Endothelial cell of umbilical vein (primary cell): Measurements from ENCODE around the gene FRMD4A. TPM values are rescaled to one million over a fixed set of nuclear protein-coding genes. Genes with fewer than 3 reads are reported as not detected.

Experiments
- BruUV-seq: library from RNA; stranded (reverse); fragments of 400-500 nt; replicated peaks from 2 replicates; lab custom pipeline; 2021; lab: Mats Ljungman, UMichigan
- CTCF ChIA-PET: fragments of 300-600, 350-600 bp; sonication (Branson Sonifier 250); formaldehyde crosslinking; loops from one replicate; lab custom pipeline; 2021; ENCODE audit warnings: antibody characterized with exemption, inconsistent platforms; lab: Charles Lee
- POLR2A ChIA-PET: fragments of 300-600, 350-600 bp; sonication (Branson Sonifier 250); formaldehyde crosslinking; loops from one replicate; lab custom pipeline; 2021; ENCODE audit warnings: antibody characterized with exemption, inconsistent platforms; lab: Charles Lee
- DNase-seq: peaks from one replicate; pipeline ENCODE4 v3.0.0-alpha.2; 2011; ENCODE audit warnings: low read depth, low spot score
- FAIRE-seq: peaks from 2 replicates; lab custom pipeline; 2011; peaks lifted over from hg19 to GRCh38; lab: Jason Lieb, UNC
- H2AFZ ChIP-seq: 2 replicates; pipeline ENCODE4 v1.6.0; 2012; ENCODE audit warnings: low read depth, low read length, control low read depth, inconsistent platforms
- H3K27ac ChIP-seq: 2 replicates; pipeline ENCODE4 v1.5.1; 2011; ENCODE audit warnings: low read depth, mild to moderate bottlenecking, control low read depth, low read length, moderate library complexity; ENCODE audit not compliant: insufficient read depth
- H3K27me3 ChIP-seq, 2 experiments: 2 replicates each; pipeline versions ENCODE4 v1.6.0 to v1.6.1; 2011; ENCODE audit warnings: low read length in 2 of 2, mixed read lengths in 1 of 2; ENCODE audit not compliant: control insufficient read depth in 2 of 2, insufficient read depth in 2 of 2
- H3K36me3 ChIP-seq, 2 experiments: 2 replicates in 1 of 2; 3 replicates in 1 of 2; pipeline ENCODE4 v1.5.1; 2011; ENCODE audit warnings: low read length in 2 of 2, mild to moderate bottlenecking in 1 of 2, moderate library complexity in 1 of 2; ENCODE audit not compliant: control insufficient read depth in 2 of 2, insufficient read depth in 2 of 2; ENCODE audit errors: extremely low read depth in 1 of 2
- H3K4me1 ChIP-seq: 3 replicates; pipeline ENCODE4 v1.5.1; 2011; ENCODE audit warnings: mild to moderate bottlenecking, low read length; ENCODE audit not compliant: control insufficient read depth, insufficient read depth; ENCODE audit errors: extremely low read depth
- H3K4me2 ChIP-seq: 2 replicates; pipeline ENCODE4 v1.6.1; 2011; ENCODE audit warnings: low read length, control low read depth, mixed read lengths; ENCODE audit not compliant: insufficient read depth
- H3K4me3 ChIP-seq, 3 experiments: fragments of 200-600 bp in 1 of 3; sonication (generic), shearing (Covaris generic) in 1 of 3; replicated peaks in 1 of 3; 2 replicates each; pipeline ENCODE4 v1.5.1; 2011 to 2016; ENCODE audit warnings: control low read depth in 3 of 3, low read length in 3 of 3, mild to moderate bottlenecking in 2 of 3, inconsistent platforms in 1 of 3, low read depth in 1 of 3, moderate library complexity in 1 of 3; ENCODE audit not compliant: insufficient read depth in 1 of 3
- H3K79me2 ChIP-seq: 2 replicates; pipeline ENCODE4 v1.6.0; 2012; ENCODE audit warnings: low read length, inconsistent platforms; ENCODE audit not compliant: control insufficient read depth, insufficient read depth
- H3K9ac ChIP-seq: replicated peaks from 2 replicates; pipeline ENCODE3; 2011; ENCODE audit warnings: low read length, control low read depth; ENCODE audit not compliant: insufficient read depth; ENCODE audit errors: extremely low read depth
- H3K9me1 ChIP-seq: replicated peaks from 3 replicates; pipeline ENCODE4 v1.6.0; 2011; ENCODE audit warnings: mild to moderate bottlenecking, low read length; ENCODE audit not compliant: control insufficient read depth, insufficient read depth; ENCODE audit errors: extremely low read depth
- H3K9me3 ChIP-seq: replicated peaks from 2 replicates; pipeline ENCODE4 v1.5.1; 2012; ENCODE audit warnings: low read length, inconsistent platforms; ENCODE audit not compliant: control insufficient read depth, insufficient read depth
- H4K20me1 ChIP-seq: replicated peaks from 2 replicates; pipeline ENCODE3; 2011; ENCODE audit warnings: mild to moderate bottlenecking, low read length; ENCODE audit not compliant: control insufficient read depth, insufficient read depth; ENCODE audit errors: extremely low read depth
- CTCF ChIP-seq, 2 donors: IDR thresholded peaks; 1 replicate in 1 of 2; 2 replicates in 1 of 2; pipeline ENCODE4 v1.5.1; 2011; ENCODE audit warnings: low read length in 2 of 2, mild to moderate bottlenecking in 2 of 2, moderate library complexity in 2 of 2, control low read depth in 1 of 2, inconsistent platforms in 1 of 2, low read depth in 1 of 2; ENCODE audit not compliant: insufficient read depth in 1 of 2; ENCODE audit errors: extremely low read depth in 1 of 2
- EZH2 ChIP-seq: IDR thresholded peaks from 2 replicates; pipeline ENCODE4 v1.6.1; 2012; ENCODE audit warnings: borderline replicate concordance, low read depth, mild to moderate bottlenecking, moderate library complexity, low read length, inconsistent platforms; ENCODE audit not compliant: severe bottlenecking
- FOS ChIP-seq: IDR thresholded peaks from 2 replicates; pipeline ENCODE4 v1.6.1; 2011; ENCODE audit warnings: mild to moderate bottlenecking, low read length, moderate library complexity, borderline replicate concordance; ENCODE audit not compliant: insufficient read depth
- GATA2 ChIP-seq: IDR thresholded peaks from 2 replicates; pipeline ENCODE4 v1.7.0; 2011; ENCODE audit warnings: low read depth, mild to moderate bottlenecking, moderate library complexity, mixed read lengths, low read length; ENCODE audit not compliant: insufficient read length, insufficient read depth
- JUN ChIP-seq: IDR thresholded peaks from 2 replicates; pipeline ENCODE4 v1.6.1; 2011; ENCODE audit warnings: borderline replicate concordance, low read depth; ENCODE audit not compliant: insufficient read length, insufficient read depth
- MAX ChIP-seq: IDR thresholded peaks from 2 replicates; pipeline ENCODE4 v1.6.1; 2011; ENCODE audit not compliant: insufficient read depth, insufficient read length
- MYC ChIP-seq: IDR thresholded peaks from one replicate; pipeline ENCODE4 v1.6.1; 2011; ENCODE audit warnings: mild to moderate bottlenecking, low read depth, low read length
- POLR2A ChIP-seq: IDR thresholded peaks from 2 replicates; pipeline ENCODE4 v1.6.1; 2012; ENCODE audit warnings: low read depth, mild to moderate bottlenecking, control low read depth, low read length
- POLR2AphosphoS5 ChIP-seq: IDR thresholded peaks from 2 replicates; pipeline ENCODE4 v1.6.1; 2012; ENCODE audit warnings: low read depth, mild to moderate bottlenecking, control low read depth, low read length, moderate library complexity; ENCODE audit not compliant: insufficient read depth
- dilution Hi-C: fragments of 300-500 bp; cut with MboI; formaldehyde crosslinking; loops from one replicate; pipeline ENCODE4 v1.15.0; 2019; ENCODE audit warnings: low sequenced_read_pairs; ENCODE audit not compliant: extremely low pct_ligation_motif_present
- intact Hi-C: fragments of 100-400 bp; cut with micrococcal nuclease; formaldehyde crosslinking; loops from one replicate; pipeline ENCODE4 v1.10.0; 2022
- polyA plus RNA-seq, 4 experiments: library from polyadenylated mRNA; depleted of rRNA in 3 of 4; stranded (reverse) in 3 of 4; unstranded in 1 of 4; fragments of >200 nt; gene quantifications; 2 replicates each; pipeline versions ENCODE4 v1.2.1 to v1.2.3, GENCODE V29; 2011 to 2012; ENCODE audit warnings: missing spikeins in 1 of 4
- total RNA-seq: library from RNA; stranded (reverse); gene quantifications from 2 replicates; pipeline ENCODE4 v1.2.3, GENCODE V29; 2021

FRMD4A gene
- total and polyA plus RNA-seq, 2 donors (not counting 3 experiments of a cell fraction or from before 2014, with no cell fraction given), result 123 to 148 TPM

- dilution Hi-C loops, result no loop called here
- CTCF ChIA-PET, result interaction anchor here (1.6 kb wide), 1 partner anchor 19 kb away, joined by 3 read pairs; no protein-coding TSS in a partner anchor
- intact Hi-C loops, result no loop called here
Measured at GRCh38 chr10:14262836-14263425, 67.8 kb downstream of the FRMD4A start.

More at GRCh38 chr10:14262836-14263425, 67.8 kb downstream of the FRMD4A start:
- no peak for FAIRE-seq
- Histone ChIP-seq H3K27ac (no peak overlapping the region), H3K4me2 (no peak overlapping the region), H3K4me3 (no peak overlapping the region), H3K36me3 (no peaks in the 10 kb centered on the region), H4K20me1 (no peaks in the 10 kb centered on the region), H3K9me3 (no peaks in the 10 kb centered on the region), H3K4me1 (no peaks in the 10 kb centered on the region), H3K27me3 (peaks cover 9 to 13% of the 10 kb centered on the region in 2 experiments), H3K9ac (no peak overlapping the region), H2AFZ (no peak overlapping the region), H3K79me2 (no peaks in the 10 kb centered on the region), H3K9me1 (no peaks in the 10 kb centered on the region)
- DNase-seq, result no peak
- POLR2A ChIA-PET, result no interaction called here
- BruUV-seq, result no TSS peak
- TF ChIP-seq CTCF (IDR thresholded peaks at IDR 0.05; ENCODE audit: extremely low read depth in 1 of 2, insufficient read depth in 1 of 2, low read depth in 1 of 2, low read length in 2 of 2) (no peak), POLR2A (no peak), JUN (no peak), POLR2AphosphoS5 (no peak), EZH2 (no peak), MAX (no peak), FOS (no peak), GATA2 (no peak), MYC (no peak)
